DND-41 (cell line): Measurements from ENCODE around the gene PSEN2.
"Not testable (repeated sequence)": the region's sequence is repeated elsewhere in the genome, so short reads cannot be mapped to it uniquely, and the experiment has no call there.

Source experiments
- ATAC-seq: fragments of 200-7000 bp; cut with Tn5 transposase; 3 replicates; pipeline ENCODE4 v1.9.1; 2021; ENCODE audit warnings: low read depth; ENCODE audit not compliant: insufficient read depth
- DNase-seq: peaks from one replicate; pipeline ENCODE4 v3.0.0-alpha.2; 2020
- H2AFZ ChIP-seq: 2 replicates; pipeline ENCODE4 v1.6.0; 2012; ENCODE audit warnings: low read depth, low read length
- H3K27ac ChIP-seq: 2 replicates; pipeline ENCODE4 v1.5.1; 2012; ENCODE audit warnings: low read length, inconsistent platforms
- H3K27me3 ChIP-seq: fragments of 200-600 bp; sonication (generic); 2 replicates; pipeline ENCODE4 v1.6.0; 2012; ENCODE audit warnings: low read length, mild to moderate bottlenecking, inconsistent platforms; ENCODE audit not compliant: insufficient read depth, poor library complexity
- H3K36me3 ChIP-seq: 2 replicates; pipeline ENCODE4 v1.5.1; 2012; ENCODE audit warnings: low read length, inconsistent platforms; ENCODE audit not compliant: insufficient read depth
- H3K4me1 ChIP-seq: 2 replicates; pipeline ENCODE4 v1.5.1; 2012; ENCODE audit warnings: mild to moderate bottlenecking, low read length; ENCODE audit not compliant: insufficient read depth
- H3K4me2 ChIP-seq: 2 replicates; pipeline ENCODE4 v1.6.0; 2012; ENCODE audit warnings: mild to moderate bottlenecking, moderate library complexity, low read length, inconsistent platforms; ENCODE audit not compliant: insufficient read depth
- H3K4me3 ChIP-seq, 2 experiments: fragments of 200-600 bp in 1 of 2; shearing (Covaris generic) in 1 of 2; 2 replicates each; pipeline ENCODE4 v1.5.1; 2012 to 2016; ENCODE audit warnings: inconsistent platforms in 2 of 2, low read length in 2 of 2, mild to moderate bottlenecking in 2 of 2, low read depth in 1 of 2, moderate library complexity in 1 of 2
- H3K79me2 ChIP-seq: 2 replicates; pipeline ENCODE4 v1.6.0; 2012; ENCODE audit warnings: low read length, inconsistent platforms; ENCODE audit not compliant: insufficient read depth
- H3K9ac ChIP-seq: 2 replicates; pipeline ENCODE4 v1.6.0; 2012; ENCODE audit warnings: low read depth, mild to moderate bottlenecking, inconsistent platforms, low read length, moderate library complexity
- H3K9me3 ChIP-seq: 2 replicates; pipeline ENCODE4 v1.5.1; 2012; ENCODE audit warnings: low read length, moderate library complexity, mild to moderate bottlenecking, inconsistent platforms; ENCODE audit not compliant: insufficient read depth, severe bottlenecking
- H4K20me1 ChIP-seq: 2 replicates; pipeline ENCODE4 v1.6.0; 2012; ENCODE audit warnings: low read length; ENCODE audit not compliant: insufficient read depth
- EZH2 ChIP-seq: IDR thresholded peaks from 3 replicates; pipeline ENCODE4 v1.6.1; 2012; ENCODE audit warnings: borderline replicate concordance, low read depth, mild to moderate bottlenecking, moderate library complexity, low read length, inconsistent platforms; ENCODE audit not compliant: severe bottlenecking
- TF ChIP-seq, protein P1 (sequence below): IDR thresholded peaks from 2 replicates; pipeline ENCODE4 v1.5.1; 2012; ENCODE audit warnings: borderline replicate concordance, low read length, moderate library complexity, mild to moderate bottlenecking; ENCODE audit not compliant: poor library complexity, severe bottlenecking; ENCODE audit errors: extremely low read depth

The PSEN2 gene

DNA sequence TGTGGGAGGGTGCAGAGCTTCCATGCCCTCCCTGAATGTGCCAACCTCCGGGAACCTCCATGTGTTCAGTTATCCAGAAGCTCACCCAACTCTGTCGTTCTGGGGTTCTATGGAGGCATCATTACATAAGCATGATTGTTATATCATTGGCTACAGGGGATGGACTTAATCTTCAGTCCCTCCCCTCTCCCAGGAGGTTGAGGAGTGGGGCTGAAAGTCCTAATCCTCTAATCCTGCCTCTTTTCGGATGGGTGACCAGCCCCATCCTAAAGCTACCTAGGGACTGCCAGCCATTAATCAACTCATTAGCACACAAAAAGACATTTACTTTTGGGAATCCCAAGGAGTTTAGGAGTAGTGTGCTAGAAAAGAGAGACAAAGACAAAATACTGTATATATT lies 32.0 kb upstream of the PSEN2 start:
- H3K9ac ChIP-seq, result no peak overlapping the region
- no peaks in the 10 kb centered on the region for H3K36me3 ChIP-seq
- H3K4me2 ChIP-seq, result no peak overlapping the region
- no peak for TF ChIP-seq EZH2
- TF ChIP-seq, protein P1, sequence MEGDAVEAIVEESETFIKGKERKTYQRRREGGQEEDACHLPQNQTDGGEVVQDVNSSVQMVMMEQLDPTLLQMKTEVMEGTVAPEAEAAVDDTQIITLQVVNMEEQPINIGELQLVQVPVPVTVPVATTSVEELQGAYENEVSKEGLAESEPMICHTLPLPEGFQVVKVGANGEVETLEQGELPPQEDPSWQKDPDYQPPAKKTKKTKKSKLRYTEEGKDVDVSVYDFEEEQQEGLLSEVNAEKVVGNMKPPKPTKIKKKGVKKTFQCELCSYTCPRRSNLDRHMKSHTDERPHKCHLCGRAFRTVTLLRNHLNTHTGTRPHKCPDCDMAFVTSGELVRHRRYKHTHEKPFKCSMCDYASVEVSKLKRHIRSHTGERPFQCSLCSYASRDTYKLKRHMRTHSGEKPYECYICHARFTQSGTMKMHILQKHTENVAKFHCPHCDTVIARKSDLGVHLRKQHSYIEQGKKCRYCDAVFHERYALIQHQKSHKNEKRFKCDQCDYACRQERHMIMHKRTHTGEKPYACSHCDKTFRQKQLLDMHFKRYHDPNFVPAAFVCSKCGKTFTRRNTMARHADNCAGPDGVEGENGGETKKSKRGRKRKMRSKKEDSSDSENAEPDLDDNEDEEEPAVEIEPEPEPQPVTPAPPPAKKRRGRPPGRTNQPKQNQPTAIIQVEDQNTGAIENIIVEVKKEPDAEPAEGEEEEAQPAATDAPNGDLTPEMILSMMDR, result no peak
- H3K9me3 ChIP-seq, result no peaks in the 10 kb centered on the region
- H3K27me3 ChIP-seq, result no peaks in the 10 kb centered on the region
- H3K4me1 ChIP-seq, result no peaks in the 10 kb centered on the region
- no peak for ATAC-seq
- H3K27ac ChIP-seq, result no peak overlapping the region
- DNase-seq, result no peak
- no peak overlapping the region for H2AFZ ChIP-seq
- no peaks in the 10 kb centered on the region for H4K20me1 ChIP-seq
- no peak overlapping the region for H3K4me3 ChIP-seq
- no peaks in the 10 kb centered on the region for H3K79me2 ChIP-seq

DNA sequence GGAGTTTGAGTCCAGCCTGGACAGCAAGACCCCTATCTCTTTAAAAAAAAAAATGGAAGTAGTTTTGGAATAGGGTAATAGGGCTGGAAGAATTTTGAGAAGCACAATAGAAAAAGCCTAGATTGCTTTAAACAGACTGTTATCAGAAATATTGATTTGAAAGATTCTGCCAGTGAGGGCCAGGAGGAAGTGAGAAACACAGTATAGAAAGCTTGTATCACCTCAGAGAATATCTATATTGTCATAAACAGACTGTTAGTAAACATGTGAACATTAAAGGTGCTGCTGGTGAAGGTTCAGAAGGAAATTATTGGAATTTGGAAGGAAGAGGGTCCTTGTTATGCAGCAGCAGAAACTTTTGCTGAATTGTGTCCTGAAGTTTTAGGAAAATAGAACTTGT lies 24.8 kb upstream of the PSEN2 start:
- no peak for ATAC-seq
- Histone ChIP-seq H3K9ac (no peak overlapping the region), H3K27me3 (no peaks in the 10 kb centered on the region), H4K20me1 (no peaks in the 10 kb centered on the region), H3K79me2 (no peaks in the 10 kb centered on the region), H2AFZ (no peak overlapping the region), H3K4me2 (no peak overlapping the region), H3K4me3 (no peak overlapping the region), H3K4me1 (no peaks in the 10 kb centered on the region), H3K27ac (no peak overlapping the region), H3K36me3 (no peaks in the 10 kb centered on the region), H3K9me3 (no peaks in the 10 kb centered on the region)
- DNase-seq, result no peak
- TF ChIP-seq, protein P1, result no peak
- no peak for TF ChIP-seq EZH2

DNA sequence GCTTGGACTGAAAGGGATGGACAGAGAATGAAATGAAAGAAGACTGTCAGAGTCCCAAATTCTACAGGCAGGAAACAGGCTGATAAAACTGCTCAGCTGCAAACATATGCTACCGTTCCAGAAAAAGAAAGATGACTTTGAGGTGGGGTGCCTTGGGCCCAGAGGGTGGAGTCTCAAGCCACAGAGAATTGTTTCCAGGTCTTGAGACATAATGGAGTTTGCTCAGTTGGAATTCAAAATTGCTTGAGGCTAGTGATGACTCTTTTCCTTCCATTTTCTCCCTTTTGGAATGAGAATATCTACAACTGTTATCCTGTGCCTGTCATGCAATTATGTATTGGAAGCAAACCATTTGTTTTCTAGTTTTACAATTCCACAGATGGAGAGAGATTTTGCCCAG lies 23.6 kb upstream of the PSEN2 start:
- Histone ChIP-seq H3K9ac (no peak overlapping the region), H3K27me3 (no peaks in the 10 kb centered on the region), H3K4me3 (no peak overlapping the region), H3K79me2 (no peaks in the 10 kb centered on the region), H3K9me3 (no peaks in the 10 kb centered on the region), H3K27ac (no peak overlapping the region), H4K20me1 (no peaks in the 10 kb centered on the region), H2AFZ (no peak overlapping the region), H3K36me3 (no peaks in the 10 kb centered on the region), H3K4me1 (no peaks in the 10 kb centered on the region), H3K4me2 (no peak overlapping the region)
- DNase-seq (no peak), ATAC-seq (no peak; the same call in 2 of the 3 replicates)
- no peak for TF ChIP-seq EZH2
- TF ChIP-seq, protein P1, result no peak

DNA sequence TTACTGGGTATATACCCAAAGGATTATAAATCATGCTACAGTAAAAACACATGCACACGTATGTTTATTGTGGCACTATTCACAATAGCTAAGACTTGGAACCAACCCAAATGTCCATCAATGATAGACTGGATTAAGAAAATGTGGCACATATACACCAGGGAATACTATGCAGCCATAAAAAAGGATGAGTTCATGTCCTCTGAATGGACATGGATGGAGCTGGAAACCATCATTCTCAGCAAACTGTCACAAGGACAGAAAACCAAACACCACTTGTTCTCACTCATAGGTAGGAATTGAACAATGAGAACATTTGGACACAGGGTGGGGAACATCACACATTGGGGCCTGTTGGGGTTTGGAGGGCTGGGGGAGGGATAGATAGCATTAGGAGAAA lies 15.9 kb upstream of the PSEN2 start:
- not testable (repeated sequence) for H3K4me1 ChIP-seq, DNase-seq, H3K36me3 ChIP-seq, H3K79me2 ChIP-seq, H3K27me3 ChIP-seq, H3K9me3 ChIP-seq, ATAC-seq, H2AFZ ChIP-seq, H3K9ac ChIP-seq, H3K4me2 ChIP-seq, H4K20me1 ChIP-seq, H3K4me3 ChIP-seq, H3K27ac ChIP-seq
